Panc1 (cell line): Measurements from ENCODE around the gene SMNDC1. TPM values are rescaled to one million over a fixed set of nuclear protein-coding genes. Genes with fewer than 3 reads are reported as not detected.

Experiments
- ATAC-seq: fragments of 200-7000 bp; cut with Tn5 transposase; 2 replicates; pipeline ENCODE4 v1.9.1; 2020; ENCODE audit warnings: mild to moderate bottlenecking, moderate library complexity
- BruUV-seq: library from RNA; stranded (reverse); fragments of 400-500 nt; replicated peaks from 2 replicates; lab custom pipeline; 2021; lab: Mats Ljungman, UMichigan
- CTCF ChIA-PET: fragments of 300-600 bp; sonication (Branson Sonifier 250); formaldehyde crosslinking; loops from one replicate; lab custom pipeline; 2022; ENCODE audit warnings: antibody characterized with exemption; lab: Charles Lee
- POLR2A ChIA-PET: fragments of 300-600 bp; sonication (Branson Sonifier 250); formaldehyde crosslinking; loops from one replicate; lab custom pipeline; 2022; ENCODE audit warnings: antibody characterized with exemption; lab: Charles Lee
- DNase-seq: peaks from one replicate; pipeline ENCODE4 v3.0.0-alpha.2; 2010; ENCODE audit warnings: low read depth, low spot score
- H3K27ac ChIP-seq: 2 replicates; pipeline ENCODE4 v1.5.1; 2011; ENCODE audit warnings: mild to moderate bottlenecking, low read length, inconsistent platforms
- H3K27me3 ChIP-seq: fragments of 200-500 bp; sonication (Bioruptor generic); 2 replicates; pipeline ENCODE4 v1.6.0; 2014; ENCODE audit warnings: low read length, inconsistent platforms; ENCODE audit not compliant: control insufficient read depth, insufficient read depth
- H3K36me3 ChIP-seq: fragments of 200-500 bp; sonication (Bioruptor generic); 2 replicates; pipeline ENCODE4 v1.5.1; 2014; ENCODE audit warnings: inconsistent platforms, mild to moderate bottlenecking, low read length, moderate library complexity; ENCODE audit not compliant: control insufficient read depth, insufficient read depth
- H3K4me1 ChIP-seq: 2 replicates; pipeline ENCODE4 v1.5.1; 2011; ENCODE audit warnings: inconsistent platforms, mild to moderate bottlenecking, low read length, moderate library complexity; ENCODE audit not compliant: control insufficient read depth, insufficient read depth
- H3K4me3 ChIP-seq, 2 experiments: 2 replicates each; pipeline ENCODE4 v1.5.1; 2011 to 2012; ENCODE audit warnings: low read depth in 2 of 2, low read length in 2 of 2, mild to moderate bottlenecking in 2 of 2, inconsistent platforms in 1 of 2, moderate library complexity in 1 of 2
- H3K9me3 ChIP-seq: fragments of 200-500 bp; sonication (Bioruptor generic); 2 replicates; pipeline ENCODE4 v1.5.1; 2014; ENCODE audit warnings: low read depth, mild to moderate bottlenecking, inconsistent platforms, low read length, moderate library complexity; ENCODE audit not compliant: control insufficient read depth, insufficient read depth
- POLR2AphosphoS5 ChIP-seq: IDR thresholded peaks from 2 replicates; pipeline ENCODE4 v1.6.1; 2012; ENCODE audit warnings: mild to moderate bottlenecking, low read depth, low read length, moderate library complexity
- SIN3A ChIP-seq: IDR thresholded peaks from 2 replicates; pipeline ENCODE4 v1.6.1; 2012; ENCODE audit warnings: low read depth, mild to moderate bottlenecking, low read length, moderate library complexity, borderline replicate concordance; ENCODE audit not compliant: insufficient read depth
- TCF7L2 ChIP-seq: IDR thresholded peaks from 2 replicates; pipeline ENCODE4 v1.6.1; 2011; ENCODE audit warnings: mild to moderate bottlenecking, low read depth, low read length, inconsistent platforms
- in situ Hi-C: cut with HindIII; loops from 2 replicates; pipeline ENCODE4 v1.10.0; 2016; ENCODE audit warnings: low sequenced_read_pairs, low pct_unique_long_range_greater_than_20kb
- intact Hi-C: fragments of 100-400 bp; cut with micrococcal nuclease; formaldehyde crosslinking; loops from one replicate; pipeline ENCODE4 v1.10.0; 2022; ENCODE audit not compliant: unreplicated experiment
- total RNA-seq: library from RNA; stranded (reverse); gene quantifications from one replicate; pipeline ENCODE4 v1.2.1, GENCODE V29; 2021; ENCODE audit not compliant: unreplicated experiment
- TF ChIP-seq, protein P1 (sequence below), 2 experiments: IDR thresholded peaks; 2 replicates each; pipeline ENCODE4 v1.6.1; 2011 to 2012; ENCODE audit warnings: low read depth in 2 of 2, control low read depth in 1 of 2, low read length in 1 of 2, mild to moderate bottlenecking in 1 of 2, moderate library complexity in 1 of 2; ENCODE audit not compliant: insufficient read depth in 1 of 2
- TF ChIP-seq, protein P2 (sequence below): fragments of 450-650 bp; IDR thresholded peaks from 2 replicates; pipeline ENCODE4 v1.5.1; 2017; ENCODE audit warnings: mild to moderate bottlenecking

Gene SMNDC1
- total RNA-seq, 1 experiment from 2014 or later: 62.2 TPM

DNA sequence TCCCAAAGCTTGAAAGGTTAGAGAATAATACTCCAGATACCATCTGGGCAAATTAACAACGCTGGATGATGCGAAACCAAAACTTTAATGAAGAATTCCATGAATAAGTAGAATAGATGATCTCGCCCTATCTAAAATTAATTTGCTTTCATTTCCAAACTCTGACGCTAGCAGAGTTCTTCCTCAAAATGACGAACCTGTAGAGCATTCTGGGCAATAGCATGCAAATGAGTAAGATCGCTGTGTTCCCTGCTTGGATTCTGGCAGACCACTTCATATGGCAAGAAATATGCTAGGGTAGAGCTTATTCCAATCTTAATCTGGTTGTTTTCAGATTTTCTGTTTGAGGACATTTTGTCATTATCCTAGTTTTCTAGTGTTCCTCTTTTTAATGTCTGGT lies 36.1 kb upstream of the SMNDC1 start:
- Histone ChIP-seq H3K4me1 (no peaks in the 10 kb centered on the region), H3K9me3 (no peaks in the 10 kb centered on the region), H3K27me3 (no peaks in the 10 kb centered on the region), H3K4me3 (no peak overlapping the region), H3K27ac (no peak overlapping the region), H3K36me3 (no peaks in the 10 kb centered on the region)
- no TSS peak for BruUV-seq
- intact Hi-C loops (no loop called here), in situ Hi-C loops (no loop called here)
- ChIA-PET CTCF (no interaction called here), POLR2A (no interaction called here)
- no peak for ATAC-seq
- TF ChIP-seq SIN3A (no peak), TCF7L2 (no peak), POLR2AphosphoS5 (no peak)
- TF ChIP-seq, protein P1, sequence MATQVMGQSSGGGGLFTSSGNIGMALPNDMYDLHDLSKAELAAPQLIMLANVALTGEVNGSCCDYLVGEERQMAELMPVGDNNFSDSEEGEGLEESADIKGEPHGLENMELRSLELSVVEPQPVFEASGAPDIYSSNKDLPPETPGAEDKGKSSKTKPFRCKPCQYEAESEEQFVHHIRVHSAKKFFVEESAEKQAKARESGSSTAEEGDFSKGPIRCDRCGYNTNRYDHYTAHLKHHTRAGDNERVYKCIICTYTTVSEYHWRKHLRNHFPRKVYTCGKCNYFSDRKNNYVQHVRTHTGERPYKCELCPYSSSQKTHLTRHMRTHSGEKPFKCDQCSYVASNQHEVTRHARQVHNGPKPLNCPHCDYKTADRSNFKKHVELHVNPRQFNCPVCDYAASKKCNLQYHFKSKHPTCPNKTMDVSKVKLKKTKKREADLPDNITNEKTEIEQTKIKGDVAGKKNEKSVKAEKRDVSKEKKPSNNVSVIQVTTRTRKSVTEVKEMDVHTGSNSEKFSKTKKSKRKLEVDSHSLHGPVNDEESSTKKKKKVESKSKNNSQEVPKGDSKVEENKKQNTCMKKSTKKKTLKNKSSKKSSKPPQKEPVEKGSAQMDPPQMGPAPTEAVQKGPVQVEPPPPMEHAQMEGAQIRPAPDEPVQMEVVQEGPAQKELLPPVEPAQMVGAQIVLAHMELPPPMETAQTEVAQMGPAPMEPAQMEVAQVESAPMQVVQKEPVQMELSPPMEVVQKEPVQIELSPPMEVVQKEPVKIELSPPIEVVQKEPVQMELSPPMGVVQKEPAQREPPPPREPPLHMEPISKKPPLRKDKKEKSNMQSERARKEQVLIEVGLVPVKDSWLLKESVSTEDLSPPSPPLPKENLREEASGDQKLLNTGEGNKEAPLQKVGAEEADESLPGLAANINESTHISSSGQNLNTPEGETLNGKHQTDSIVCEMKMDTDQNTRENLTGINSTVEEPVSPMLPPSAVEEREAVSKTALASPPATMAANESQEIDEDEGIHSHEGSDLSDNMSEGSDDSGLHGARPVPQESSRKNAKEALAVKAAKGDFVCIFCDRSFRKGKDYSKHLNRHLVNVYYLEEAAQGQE (IDR thresholded peaks at IDR 0.05; ENCODE audit: insufficient read depth in 1 of 2, low read depth in 2 of 2, low read length in 1 of 2): no peak
- TF ChIP-seq, protein P2, sequence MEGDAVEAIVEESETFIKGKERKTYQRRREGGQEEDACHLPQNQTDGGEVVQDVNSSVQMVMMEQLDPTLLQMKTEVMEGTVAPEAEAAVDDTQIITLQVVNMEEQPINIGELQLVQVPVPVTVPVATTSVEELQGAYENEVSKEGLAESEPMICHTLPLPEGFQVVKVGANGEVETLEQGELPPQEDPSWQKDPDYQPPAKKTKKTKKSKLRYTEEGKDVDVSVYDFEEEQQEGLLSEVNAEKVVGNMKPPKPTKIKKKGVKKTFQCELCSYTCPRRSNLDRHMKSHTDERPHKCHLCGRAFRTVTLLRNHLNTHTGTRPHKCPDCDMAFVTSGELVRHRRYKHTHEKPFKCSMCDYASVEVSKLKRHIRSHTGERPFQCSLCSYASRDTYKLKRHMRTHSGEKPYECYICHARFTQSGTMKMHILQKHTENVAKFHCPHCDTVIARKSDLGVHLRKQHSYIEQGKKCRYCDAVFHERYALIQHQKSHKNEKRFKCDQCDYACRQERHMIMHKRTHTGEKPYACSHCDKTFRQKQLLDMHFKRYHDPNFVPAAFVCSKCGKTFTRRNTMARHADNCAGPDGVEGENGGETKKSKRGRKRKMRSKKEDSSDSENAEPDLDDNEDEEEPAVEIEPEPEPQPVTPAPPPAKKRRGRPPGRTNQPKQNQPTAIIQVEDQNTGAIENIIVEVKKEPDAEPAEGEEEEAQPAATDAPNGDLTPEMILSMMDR: no peak
- DNase-seq: no peak

DNA sequence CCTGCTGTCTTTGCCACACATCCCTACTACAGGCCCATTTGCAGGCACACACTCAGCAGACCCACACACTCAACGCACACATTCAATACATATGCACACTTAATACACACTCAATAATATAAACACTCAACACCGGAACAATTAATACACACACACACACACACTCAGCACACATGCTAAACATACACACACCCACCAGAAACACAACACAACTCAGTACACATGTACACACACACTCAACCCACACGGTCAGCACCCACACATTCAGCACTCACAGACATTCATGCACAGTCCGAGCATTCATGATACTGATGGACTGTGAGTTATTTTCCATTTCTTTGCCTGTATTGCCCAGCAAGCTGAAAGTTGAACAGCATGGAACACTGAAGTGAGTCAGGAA lies 35.4 kb upstream of the SMNDC1 start:
- in situ Hi-C loops (no loop called here), intact Hi-C loops (no loop called here)
- H3K27me3 ChIP-seq: no peaks in the 10 kb centered on the region
- DNase-seq (no peak), ATAC-seq (no peak)
- CTCF ChIA-PET: no interaction called here
- H3K36me3 ChIP-seq: no peaks in the 10 kb centered on the region
- no peak overlapping the region for H3K4me3 ChIP-seq
- TF ChIP-seq TCF7L2 (no peak), POLR2AphosphoS5 (no peak), SIN3A (no peak)
- TF ChIP-seq, protein P2: no peak
- TF ChIP-seq, protein P1 (IDR thresholded peaks at IDR 0.05; ENCODE audit: insufficient read depth in 1 of 2, low read depth in 2 of 2, low read length in 1 of 2): no peak
- H3K9me3 ChIP-seq: no peaks in the 10 kb centered on the region
- BruUV-seq: no TSS peak
- POLR2A ChIA-PET: no interaction called here
- no peaks in the 10 kb centered on the region for H3K4me1 ChIP-seq
- no peak overlapping the region for H3K27ac ChIP-seq
